GM10266 (cell line): ENCODE results near the gene TCHP.

Experiments
- DNase-seq: peaks from one replicate; pipeline ENCODE4 v3.0.0; 2012; ENCODE audit errors: extremely low spot score
- TF ChIP-seq, protein P1 (sequence below): IDR thresholded peaks from 2 replicates; pipeline ENCODE4 v1.5.1; 2012; ENCODE audit warnings: mild to moderate bottlenecking, low read depth; ENCODE audit not compliant: control insufficient read depth, insufficient read depth; ENCODE audit errors: missing control alignments

The TCHP gene

GRCh38 chr12:109875572-109876131, 24.4 kb upstream of the TCHP start:
- TF ChIP-seq, protein P1, sequence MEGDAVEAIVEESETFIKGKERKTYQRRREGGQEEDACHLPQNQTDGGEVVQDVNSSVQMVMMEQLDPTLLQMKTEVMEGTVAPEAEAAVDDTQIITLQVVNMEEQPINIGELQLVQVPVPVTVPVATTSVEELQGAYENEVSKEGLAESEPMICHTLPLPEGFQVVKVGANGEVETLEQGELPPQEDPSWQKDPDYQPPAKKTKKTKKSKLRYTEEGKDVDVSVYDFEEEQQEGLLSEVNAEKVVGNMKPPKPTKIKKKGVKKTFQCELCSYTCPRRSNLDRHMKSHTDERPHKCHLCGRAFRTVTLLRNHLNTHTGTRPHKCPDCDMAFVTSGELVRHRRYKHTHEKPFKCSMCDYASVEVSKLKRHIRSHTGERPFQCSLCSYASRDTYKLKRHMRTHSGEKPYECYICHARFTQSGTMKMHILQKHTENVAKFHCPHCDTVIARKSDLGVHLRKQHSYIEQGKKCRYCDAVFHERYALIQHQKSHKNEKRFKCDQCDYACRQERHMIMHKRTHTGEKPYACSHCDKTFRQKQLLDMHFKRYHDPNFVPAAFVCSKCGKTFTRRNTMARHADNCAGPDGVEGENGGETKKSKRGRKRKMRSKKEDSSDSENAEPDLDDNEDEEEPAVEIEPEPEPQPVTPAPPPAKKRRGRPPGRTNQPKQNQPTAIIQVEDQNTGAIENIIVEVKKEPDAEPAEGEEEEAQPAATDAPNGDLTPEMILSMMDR: no peak
- no peak for DNase-seq

GRCh38 chr12:109876406-109876805, 23.7 kb upstream of the TCHP start:
- no peak for DNase-seq
- TF ChIP-seq, protein P1: no peak

- DNase-seq: no peak
- TF ChIP-seq, protein P1: no peak
Observed at GRCh38 chr12:109877504-109878246, 22.4 kb upstream of the TCHP start.

GRCh38 chr12:109878247-109878625, 21.8 kb upstream of the TCHP start:
- TF ChIP-seq, protein P1: no peak
- DNase-seq: no peak

DNA sequence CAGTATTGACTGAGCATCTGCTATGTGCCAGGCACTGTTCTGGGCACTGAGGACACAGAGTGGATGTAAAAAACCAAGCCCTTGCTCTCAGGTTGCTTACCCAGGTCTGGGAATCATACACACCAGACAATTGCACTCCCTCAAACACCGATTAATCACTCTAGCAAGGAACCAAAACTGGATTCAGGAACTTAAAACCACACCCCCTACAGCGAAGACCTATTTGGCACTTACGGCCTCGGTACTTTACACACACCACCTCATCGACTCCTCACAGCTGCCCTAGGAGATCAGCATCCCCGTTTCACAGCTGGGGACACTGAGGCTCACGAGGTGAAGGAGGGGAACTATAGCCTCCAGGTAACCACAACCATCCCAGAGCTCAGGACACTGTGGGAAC, 21.3 kb upstream of the TCHP start:
- TF ChIP-seq, protein P1: no peak
- no peak for DNase-seq

- DNase-seq: peak; percentile 34
- TF ChIP-seq, protein P1: no peak
Observed at GRCh38 chr12:109879351-109880042, 20.6 kb upstream of the TCHP start.
